H9 (cell line): ENCODE measurements around the gene TTC39A. TPM values are rescaled to one million over a fixed set of nuclear protein-coding genes. Genes with fewer than 3 reads are reported as not detected.

Source experiments
- DNase-seq: peaks from one replicate; pipeline ENCODE4 v3.0.0-alpha.2; 2017
- H2AFZ ChIP-seq: one replicate; pipeline ENCODE4 v1.6.1; 2013; ENCODE audit warnings: mild to moderate bottlenecking, low read length, control low read depth, moderate library complexity
- H2AK5ac ChIP-seq: 2 replicates; pipeline ENCODE4 v1.6.1; 2013; ENCODE audit warnings: low read length, control low read depth, mixed read lengths; ENCODE audit not compliant: insufficient read length
- H2BK120ac ChIP-seq: one replicate; pipeline ENCODE4 v1.6.1; 2013; ENCODE audit warnings: low read depth, mild to moderate bottlenecking, low read length, control low read depth, inconsistent platforms; ENCODE audit not compliant: poor library complexity, severe bottlenecking
- H2BK12ac ChIP-seq: 2 replicates; pipeline ENCODE4 v1.6.1; 2013; ENCODE audit warnings: low read length, control low read depth, mixed read lengths, low read depth; ENCODE audit not compliant: insufficient read length
- H2BK15ac ChIP-seq: 2 replicates; pipeline ENCODE4 v1.6.1; 2013; ENCODE audit warnings: low read depth, low read length, control low read depth
- H2BK20ac ChIP-seq: one replicate; pipeline ENCODE4 v1.6.1; 2013; ENCODE audit warnings: low read depth, mild to moderate bottlenecking, low read length, control low read depth, inconsistent platforms; ENCODE audit not compliant: poor library complexity, severe bottlenecking
- H2BK5ac ChIP-seq: 2 replicates; pipeline ENCODE4 v1.6.1; 2013; ENCODE audit warnings: low read length, control low read depth, mixed read lengths; ENCODE audit not compliant: insufficient read length
- H3K14ac ChIP-seq: 2 replicates; pipeline ENCODE4 v1.6.1; 2013; ENCODE audit warnings: low read length, control low read depth; ENCODE audit not compliant: insufficient read depth
- H3K18ac ChIP-seq: 2 replicates; pipeline ENCODE4 v1.6.1; 2013; ENCODE audit warnings: low read depth, mild to moderate bottlenecking, mixed read lengths, low read length, control low read depth; ENCODE audit not compliant: insufficient read length
- H3K23ac ChIP-seq: 2 replicates; pipeline ENCODE4 v1.6.1; 2013; ENCODE audit warnings: low read length, control low read depth, mixed read lengths, low read depth; ENCODE audit not compliant: insufficient read length
- H3K23me2 ChIP-seq: 2 replicates; pipeline ENCODE4 v1.6.1; 2013; ENCODE audit warnings: low read depth, mild to moderate bottlenecking, mixed read lengths, low read length, control low read depth; ENCODE audit not compliant: insufficient read length, poor library complexity, severe bottlenecking
- H3K27ac ChIP-seq: 2 replicates; pipeline ENCODE4 v1.5.1; 2013; ENCODE audit warnings: low read length, control low read depth, mixed read lengths, low read depth; ENCODE audit not compliant: insufficient read length
- H3K27me3 ChIP-seq: 2 replicates; pipeline ENCODE4 v1.6.1; 2013; ENCODE audit warnings: low read length, control low read depth, inconsistent platforms; ENCODE audit not compliant: insufficient read depth
- H3K4ac ChIP-seq: 2 replicates; pipeline ENCODE4 v1.6.1; 2013; ENCODE audit warnings: low read depth, mild to moderate bottlenecking, control low read depth, inconsistent platforms, low read length, moderate library complexity
- H3K4me1 ChIP-seq: 2 replicates; pipeline ENCODE4 v1.6.1; 2013; ENCODE audit warnings: low read length, control low read depth, inconsistent platforms; ENCODE audit not compliant: insufficient read depth
- H3K4me2 ChIP-seq: 2 replicates; pipeline ENCODE4 v1.6.1; 2013; ENCODE audit warnings: low read length, control low read depth, mixed read lengths; ENCODE audit not compliant: insufficient read length, insufficient read depth
- H3K56ac ChIP-seq: 2 replicates; pipeline ENCODE4 v1.6.1; 2013; ENCODE audit warnings: low read depth, mild to moderate bottlenecking, mixed read lengths, low read length, control low read depth; ENCODE audit not compliant: insufficient read length
- H3K79me1 ChIP-seq: 2 replicates; pipeline ENCODE4 v1.6.1; 2013; ENCODE audit warnings: low read depth, mild to moderate bottlenecking, moderate library complexity, low read length, control low read depth, inconsistent platforms; ENCODE audit not compliant: insufficient read depth, poor library complexity, severe bottlenecking
- H3K79me2 ChIP-seq: 2 replicates; pipeline ENCODE4 v1.6.1; 2013; ENCODE audit warnings: low read length, control low read depth, inconsistent platforms; ENCODE audit not compliant: insufficient read depth
- H3K9ac ChIP-seq: 2 replicates; pipeline ENCODE4 v1.6.1; 2013; ENCODE audit warnings: low read length, control low read depth, mixed read lengths; ENCODE audit not compliant: insufficient read length; ENCODE audit errors: extremely low read depth
- H3K9me3 ChIP-seq: one replicate; pipeline ENCODE4 v1.6.1; 2013; ENCODE audit warnings: low read depth, low read length, inconsistent platforms; ENCODE audit not compliant: control insufficient read depth
- H3T11ph ChIP-seq: one replicate; pipeline ENCODE4 v1.6.1; 2013; ENCODE audit warnings: mild to moderate bottlenecking, low read length, control low read depth, inconsistent platforms
- H4K20me1 ChIP-seq: one replicate; pipeline ENCODE4 v1.6.1; 2013; ENCODE audit not compliant: control insufficient read depth, insufficient read length, insufficient read depth
- H4K5ac ChIP-seq: 2 replicates; pipeline ENCODE4 v1.6.1; 2013; ENCODE audit warnings: low read depth, mild to moderate bottlenecking, mixed read lengths, low read length, control low read depth; ENCODE audit not compliant: insufficient read length
- H4K8ac ChIP-seq: replicated peaks from 2 replicates; pipeline ENCODE4 v1.6.1; 2013; ENCODE audit warnings: low read length, control low read depth, mixed read lengths, low read depth; ENCODE audit not compliant: insufficient read length
- H4K91ac ChIP-seq: 2 replicates; pipeline ENCODE4 v1.6.1; 2013; ENCODE audit warnings: low read depth, mild to moderate bottlenecking, moderate library complexity, mixed read lengths, low read length, control low read depth; ENCODE audit not compliant: insufficient read length
- H3K27ac Mint-ChIP-seq, 3 experiments: 2 replicates in 2 of 3; 3 replicates in 1 of 3; pipeline ENCODE4 v1.8.0; 2020 to 2021; ENCODE audit warnings: mixed read lengths in 3 of 3, mild to moderate bottlenecking in 1 of 3, moderate library complexity in 1 of 3
- H3K27me3 Mint-ChIP-seq: 2 replicates; pipeline ENCODE4 v1.8.0; 2021; ENCODE audit warnings: low read depth, mild to moderate bottlenecking, moderate library complexity, mixed read lengths
- H3K36me3 Mint-ChIP-seq, 3 experiments: 2 replicates in 2 of 3; 3 replicates in 1 of 3; pipeline ENCODE4 v1.8.0; 2020 to 2021; ENCODE audit warnings: low read depth in 3 of 3, mixed read lengths in 3 of 3; ENCODE audit not compliant: insufficient read depth in 1 of 3
- H3K4me1 Mint-ChIP-seq, 2 experiments: 2 replicates each; pipeline ENCODE4 v1.8.0; 2020; ENCODE audit warnings: mixed read lengths in 2 of 2
- H3K4me3 Mint-ChIP-seq, 2 experiments: 2 replicates in 1 of 2; 3 replicates in 1 of 2; pipeline ENCODE4 v1.8.0; 2020 to 2021; ENCODE audit warnings: mild to moderate bottlenecking in 2 of 2, mixed read lengths in 2 of 2, moderate library complexity in 1 of 2
- H3K9me3 Mint-ChIP-seq, 2 experiments: 2 replicates in 1 of 2; 3 replicates in 1 of 2; pipeline ENCODE4 v1.8.0; 2020; ENCODE audit warnings: mild to moderate bottlenecking in 2 of 2, mixed read lengths in 2 of 2, moderate library complexity in 1 of 2
- CTCF ChIP-seq: fragments of 200-600 bp; sonication (generic); conservative IDR thresholded peaks from 3 replicates; pipeline ENCODE4 v1.8.0; 2021; ENCODE audit warnings: antibody characterized with exemption, mild to moderate bottlenecking
- WGBS: extraction: QIAGEN DNeasy Blood & Tissue Kit; methylation state at CpG from one replicate; pipeline ENCODE4 v1.1.7; 2013; ENCODE audit warnings: missing lambda C conversion rate, low lambda C conversion rate, mixed read lengths; ENCODE audit not compliant: insufficient read length; ENCODE audit errors: extremely low coverage; 5-methylcytosine and 5-hydroxymethylcytosine counted together
- total RNA-seq: library from RNA; stranded (reverse); gene quantifications from 2 replicates; pipeline ENCODE4 v1.2.1, GENCODE V29; 2021

Gene TTC39A
- total RNA-seq, 1 experiment from 2014 or later = 7.7 TPM

GRCh38 chr1:51306950-51307349 is 23.4 kb downstream of the TTC39A start:
- no peaks in the 10 kb centered on the region for H4K20me1 ChIP-seq

More at GRCh38 chr1:51306950-51307349, 23.4 kb downstream of the TTC39A start:
- H2BK15ac ChIP-seq = no peak overlapping the region
- Mint-ChIP-seq H3K27ac (no peak overlapping the region), H3K4me1 (peaks cover 3 to 9% of the 10 kb centered on the region in 2 experiments; a peak in 1 of 4 replicates), H3K4me3 (no peak overlapping the region; a peak in 1 of 5 replicates), H3K9me3 (no peaks in the 10 kb centered on the region), H3K27me3 (no peaks in the 10 kb centered on the region; the same call in 1 of the 2 replicates), H3K36me3 (no peaks in the 10 kb centered on the region)
- no peak overlapping the region for H4K8ac ChIP-seq
- H2BK120ac ChIP-seq = no peak overlapping the region
- H3K9ac ChIP-seq = no peak overlapping the region
- H3K23me2 ChIP-seq = no peaks in the 10 kb centered on the region
- no peak overlapping the region for H3K14ac ChIP-seq
- no peaks in the 10 kb centered on the region for H3K27me3 ChIP-seq
- H3K79me1 ChIP-seq = no peaks in the 10 kb centered on the region
- H2AK5ac ChIP-seq = no peak overlapping the region
- no peak overlapping the region for H3K4ac ChIP-seq
- H3K27ac ChIP-seq = no peak overlapping the region
- no peak overlapping the region for H4K5ac ChIP-seq
- H3K4me2 ChIP-seq = no peak overlapping the region
- H2BK5ac ChIP-seq = no peak overlapping the region
- H3K23ac ChIP-seq = no peak overlapping the region
- no peak for TF ChIP-seq CTCF
- H3K4me1 ChIP-seq = no peaks in the 10 kb centered on the region
- no peak overlapping the region for H4K91ac ChIP-seq
- no CpG with 5 or more reads among the region's 5 CpGs for WGBS
- H2BK20ac ChIP-seq = no peak overlapping the region
- no peak overlapping the region for H3T11ph ChIP-seq
- no peak overlapping the region for H2BK12ac ChIP-seq
- no peak overlapping the region for H3K56ac ChIP-seq
- no peak overlapping the region for H2AFZ ChIP-seq
- no peaks in the 10 kb centered on the region for H3K9me3 ChIP-seq
- H3K18ac ChIP-seq = no peak overlapping the region
- no peak for DNase-seq
- H3K79me2 ChIP-seq = no peaks in the 10 kb centered on the region
